ENCODE results near the gene MCHR1.
"Not testable (repeated sequence)": the region's sequence is repeated elsewhere in the genome, so short reads cannot be mapped to it uniquely, and the experiment has no call there.

- TF ChIP-seq, protein P1, sequence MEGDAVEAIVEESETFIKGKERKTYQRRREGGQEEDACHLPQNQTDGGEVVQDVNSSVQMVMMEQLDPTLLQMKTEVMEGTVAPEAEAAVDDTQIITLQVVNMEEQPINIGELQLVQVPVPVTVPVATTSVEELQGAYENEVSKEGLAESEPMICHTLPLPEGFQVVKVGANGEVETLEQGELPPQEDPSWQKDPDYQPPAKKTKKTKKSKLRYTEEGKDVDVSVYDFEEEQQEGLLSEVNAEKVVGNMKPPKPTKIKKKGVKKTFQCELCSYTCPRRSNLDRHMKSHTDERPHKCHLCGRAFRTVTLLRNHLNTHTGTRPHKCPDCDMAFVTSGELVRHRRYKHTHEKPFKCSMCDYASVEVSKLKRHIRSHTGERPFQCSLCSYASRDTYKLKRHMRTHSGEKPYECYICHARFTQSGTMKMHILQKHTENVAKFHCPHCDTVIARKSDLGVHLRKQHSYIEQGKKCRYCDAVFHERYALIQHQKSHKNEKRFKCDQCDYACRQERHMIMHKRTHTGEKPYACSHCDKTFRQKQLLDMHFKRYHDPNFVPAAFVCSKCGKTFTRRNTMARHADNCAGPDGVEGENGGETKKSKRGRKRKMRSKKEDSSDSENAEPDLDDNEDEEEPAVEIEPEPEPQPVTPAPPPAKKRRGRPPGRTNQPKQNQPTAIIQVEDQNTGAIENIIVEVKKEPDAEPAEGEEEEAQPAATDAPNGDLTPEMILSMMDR (IDR thresholded peaks at IDR 0.05) = not testable (repeated sequence)
- not testable (repeated sequence) for TF ChIP-seq POLR2A (IDR thresholded peaks at IDR 0.05)
These were observed 40.9 kb downstream of the MCHR1 start for GRCh38 chr22:40720156-40720537.
